ENCODE measurements around the gene TAS2R43. TPM values are rescaled to one million over a fixed set of nuclear protein-coding genes. Genes with fewer than 3 reads are reported as not detected.
"Not testable (repeated sequence)": the region's sequence is repeated elsewhere in the genome, so short reads cannot be mapped to it uniquely, and the experiment has no call there.

TAS2R43 gene
- polyA plus RNA-seq, 4 donors, result 0.16 to 0.62 (median 0.40) TPM

GRCh38 chr12:11062194-11062593, 29.9 kb downstream of the TAS2R43 start, which contains the start of gene TAS2R46:
TSS of gene TAS2R46 (minus strand) at chr12:11062294. CDS start at chr12:11062294, 0 bp downstream.
- not testable (repeated sequence) for DNase-seq (ENCODE audit: low read depth in 4 of 4, low spot score in 3 of 4)

- DNase-seq (ENCODE audit: low read depth in 4 of 4, low spot score in 3 of 4), result no peak
These were observed 32.3 kb downstream of the TAS2R43 start for GRCh38 chr12:11059784-11060183.

- no peak for DNase-seq (ENCODE audit: low read depth in 4 of 4, low spot score in 3 of 4)
These were observed 33.1 kb downstream of the TAS2R43 start for GRCh38 chr12:11059041-11059440.

- no peak for DNase-seq (ENCODE audit: low read depth in 4 of 4, low spot score in 3 of 4)
These were observed 36.8 kb downstream of the TAS2R43 start for GRCh38 chr12:11055306-11055705.

GRCh38 chr12:11049806-11050531, 42.1 kb downstream of the TAS2R43 start:
- DNase-seq (ENCODE audit: low read depth in 4 of 4, low spot score in 3 of 4), result not testable (repeated sequence)

GRCh38 chr12:11041366-11041765, 50.7 kb downstream of the TAS2R43 start:
- DNase-seq (ENCODE audit: low read depth in 4 of 4, low spot score in 3 of 4), result not testable (repeated sequence)

Other genes starting within 250 kb of the TAS2R43 start
- gene PRR4, start 242.8 kb downstream of the TAS2R43 start, polyA plus RNA-seq (ENCODE audit: insufficient read length in 4 of 4), result 1 to 10 TPM; 6.5 to 8.1 (median 7.1) TPM
- gene PRH1, start 208.1 kb downstream of the TAS2R43 start, polyA plus RNA-seq (ENCODE audit: insufficient read length in 4 of 4), result 10 to 100 TPM in 3 of 4 donors, 1 to 10 TPM in 1; 8.5 to 15.3 (median 14.6) TPM
- gene TAS2R13, start 182.8 kb downstream of the TAS2R43 start, polyA plus RNA-seq (ENCODE audit: insufficient read length in 4 of 4), result under 1 TPM in 1 of 4 donors, not detected in 3; 0.08 TPM
- under 1 TPM in 3 of 4 donors, not detected in 1; 0.23 to 0.41 (median 0.31) TPM for gene PRH2, start 163.1 kb downstream of the TAS2R43 start, polyA plus RNA-seq (ENCODE audit: insufficient read length in 4 of 4)
- gene TAS2R14, start 153.1 kb downstream of the TAS2R43 start, polyA plus RNA-seq (ENCODE audit: insufficient read length in 4 of 4), result 1 to 10 TPM; 2.6 to 3.8 (median 3.3) TPM
- gene TAS2R50, start 105.4 kb downstream of the TAS2R43 start, polyA plus RNA-seq (ENCODE audit: insufficient read length in 4 of 4), result not detected
- gene TAS2R20, start 94.0 kb downstream of the TAS2R43 start, polyA plus RNA-seq (ENCODE audit: insufficient read length in 4 of 4), result 1 to 10 TPM in 3 of 4 donors, under 1 TPM in 1; 0.98 to 2.0 (median 1.1) TPM
- gene TAS2R19, start 69.7 kb downstream of the TAS2R43 start, polyA plus RNA-seq (ENCODE audit: insufficient read length in 4 of 4), result 1 to 10 TPM in 2 of 4 donors, under 1 TPM in 2; 0.79 to 1.5 (median 1.2) TPM
- gene TAS2R31, start 60.9 kb downstream of the TAS2R43 start, polyA plus RNA-seq (ENCODE audit: insufficient read length in 4 of 4), result 1 to 10 TPM in 2 of 4 donors, under 1 TPM in 2; 0.65 to 1.9 (median 0.92) TPM
- under 1 TPM in 2 of 4 donors, not detected in 2; 0.09 to 0.22 TPM for gene TAS2R46, start 30.0 kb downstream of the TAS2R43 start, polyA plus RNA-seq (ENCODE audit: insufficient read length in 4 of 4)
- under 1 TPM in 1 of 4 donors, not detected in 3; 0.16 TPM for gene TAS2R30, start 42.3 kb upstream of the TAS2R43 start, polyA plus RNA-seq (ENCODE audit: insufficient read length in 4 of 4)
- gene SMIM10L1, start 78.9 kb upstream of the TAS2R43 start, polyA plus RNA-seq (ENCODE audit: insufficient read length in 4 of 4), result 10 to 100 TPM; 17.0 to 20.7 (median 19.5) TPM
- gene TAS2R42, start 94.6 kb upstream of the TAS2R43 start, polyA plus RNA-seq (ENCODE audit: insufficient read length in 4 of 4), result not detected
- under 1 TPM in 2 of 4 donors, not detected in 2; 0.08 to 0.19 TPM for gene PRB3, start 177.4 kb upstream of the TAS2R43 start, polyA plus RNA-seq (ENCODE audit: insufficient read length in 4 of 4)
- gene PRB4, start 218.1 kb upstream of the TAS2R43 start, polyA plus RNA-seq (ENCODE audit: insufficient read length in 4 of 4), result not detected

All from right renal pelvis (tissue), 4 donors.